Esophagus squamous epithelium (tissue), 5 donors: ENCODE measurements around the gene GNPTG. TPM values are rescaled to one million over a fixed set of nuclear protein-coding genes. Genes with fewer than 3 reads are reported as not detected.

Source experiments
- DNase-seq: peaks from one replicate; lab custom pipeline; 2025; lab: John Stamatoyannopoulos, UW
- H3K27ac ChIP-seq, 4 donors: fragments of 200-600 bp; sonication (generic); one replicate each; pipeline ENCODE4 v1.5.1; 2016 to 2019; ENCODE audit warnings: mild to moderate bottlenecking in 1 of 4
- H3K27me3 ChIP-seq, 4 donors: fragments of 200-600 bp; sonication (generic); 1 replicate in 3 of 4; 2 replicates in 1 of 4; pipeline versions ENCODE4 v1.5.1 to v1.6.0; 2017 to 2021; ENCODE audit warnings: antibody characterized with exemption in 1 of 4
- H3K36me3 ChIP-seq, 3 donors: fragments of 200-600 bp; sonication (generic); one replicate each; pipeline ENCODE4 v1.5.1; 2016 to 2019
- H3K4me1 ChIP-seq, 3 donors: fragments of 200-600 bp; sonication (generic); one replicate each; pipeline ENCODE4 v1.5.1; 2017 to 2019
- H3K4me3 ChIP-seq, 4 donors: fragments of 200-600 bp; sonication (generic); 1 replicate in 3 of 4; 2 replicates in 1 of 4; pipeline ENCODE4 v1.5.1; 2016 to 2019; ENCODE audit warnings: mild to moderate bottlenecking in 2 of 4, moderate library complexity in 1 of 4
- H3K9me3 ChIP-seq, 3 donors: fragments of 200-600 bp; sonication (generic); one replicate each; pipeline ENCODE4 v1.5.1; 2016 to 2019
- CTCF ChIP-seq, 6 experiments: fragments of 450-650 bp in 4 of 6; fragments of 200-600 bp in 2 of 6; sonication (generic) in 2 of 6; IDR thresholded peaks; one replicate each; pipeline ENCODE4 v1.5.1; 2016 to 2019; ENCODE audit warnings: antibody characterized with exemption in 6 of 6, mild to moderate bottlenecking in 4 of 6, moderate library complexity in 4 of 6
- POLR2A ChIP-seq, 4 donors: fragments of 450-650 bp; IDR thresholded peaks; one replicate each; pipeline ENCODE4 v1.6.1; 2017; ENCODE audit warnings: antibody characterized with exemption in 4 of 4, mild to moderate bottlenecking in 4 of 4, moderate library complexity in 3 of 4
- WGBS, 2 donors: methylation state at CpG; one replicate each; pipeline ENCODE4 v1.1.5; 2018; 5-methylcytosine and 5-hydroxymethylcytosine counted together
- intact Hi-C: fragments of 100-400 bp; cut with DNase I; formaldehyde crosslinking; loops from one replicate; pipeline ENCODE4 v1.15.0; 2022
- total RNA-seq, 4 donors: library from RNA; depleted of rRNA; stranded (reverse); fragments of >200 nt; gene quantifications; one replicate each; pipeline ENCODE4 v1.1.0, GENCODE V29; 2016
- donor health status: DM: yes; HTN: yes; CAD: no.

GNPTG gene
- total RNA-seq, 4 donors from 2014 or later = 21.6 to 46.9 (median 37.8) TPM

GRCh38 chr16:1375741-1376410, 24.1 kb downstream of the GNPTG start:
- Histone ChIP-seq H3K4me3 (no peak overlapping the region), H3K36me3 (peaks cover 4 to 56% (median 11%) of the 10 kb centered on the region in 3 donors), H3K9me3 (no peaks in the 10 kb centered on the region), H3K4me1 (peaks cover 16 to 29% (median 20%) of the 10 kb centered on the region in 3 donors), H3K27me3 (no peaks in the 10 kb centered on the region), H3K27ac (no peak overlapping the region)
- DNase-seq = no peak
- TF ChIP-seq POLR2A (IDR thresholded peaks at IDR 0.05) = no peak
- no peak for TF ChIP-seq CTCF (IDR thresholded peaks at IDR 0.05)
- intact Hi-C loops = no loop called here
- 83 to 93% methylated on average over 2 to 14 of the region's 19 CpGs for WGBS, 2 donors

GRCh38 chr16:1377406-1378010, 25.8 kb downstream of the GNPTG start:
- DNase-seq = no peak
- Histone ChIP-seq H3K27me3 (no peaks in the 10 kb centered on the region), H3K27ac (no peak overlapping the region), H3K4me3 (no peak overlapping the region), H3K4me1 (peaks cover 16 to 29% (median 20%) of the 10 kb centered on the region in 3 donors), H3K9me3 (no peaks in the 10 kb centered on the region), H3K36me3 (peaks cover 0 to 63% (median 14%) of the 10 kb centered on the region in 3 donors)
- TF ChIP-seq CTCF (IDR thresholded peaks at IDR 0.05) (no peak), POLR2A (IDR thresholded peaks at IDR 0.05) (no peak)
- WGBS, 2 donors = 87 to 88% methylated on average over 5 to 8 of the region's 10 CpGs
- intact Hi-C loops = no loop called here

- Histone ChIP-seq H3K27me3 (no peaks in the 10 kb centered on the region), H3K4me1 (peaks cover 16 to 29% (median 20%) of the 10 kb centered on the region in 3 donors), H3K36me3 (peaks cover 0 to 71% (median 14%) of the 10 kb centered on the region in 3 donors), H3K9me3 (no peaks in the 10 kb centered on the region), H3K27ac (peak overlapping the region; percentile 68 to 89 (median 80)), H3K4me3 (peak overlapping the region; percentile 49 to 77 (median 60))
- intact Hi-C loops = no loop called here
- 80 to 81% methylated on average over 2 to 9 of the region's 25 CpGs for WGBS, 2 donors
- TF ChIP-seq CTCF (IDR thresholded peaks at IDR 0.05) = no peak
- TF ChIP-seq POLR2A (IDR thresholded peaks at IDR 0.05) = no peak
- no peak for DNase-seq
Observed at GRCh38 chr16:1378087-1378803, 26.5 kb downstream of the GNPTG start.

GRCh38 chr16:1378804-1379303, 27.1 kb downstream of the GNPTG start:
- no peak for DNase-seq
- Histone ChIP-seq H3K36me3 (peaks cover 0 to 77% (median 14%) of the 10 kb centered on the region in 3 donors), H3K27ac (peak overlapping the region; percentile 68 to 89 (median 80)), H3K27me3 (no peaks in the 10 kb centered on the region), H3K4me1 (peaks cover 16 to 29% (median 20%) of the 10 kb centered on the region in 3 donors), H3K9me3 (no peaks in the 10 kb centered on the region), H3K4me3 (peak overlapping the region; percentile 49 to 77 (median 60))
- WGBS, 2 donors = 13 to 20% methylated on average over 1 to 6 of the region's 31 CpGs
- no peak for TF ChIP-seq POLR2A (IDR thresholded peaks at IDR 0.05)
- TF ChIP-seq CTCF (IDR thresholded peaks at IDR 0.05) = no peak
- intact Hi-C loops = no loop called here
